ENCODE data around the gene NKX6-1. TPM values are rescaled to one million over a fixed set of nuclear protein-coding genes. Genes with fewer than 3 reads are reported as not detected.

NKX6-1 gene
- total and polyA plus RNA-seq, 9 of the 15 experiments (the other 6 are each of a cell fraction or from before 2014, with no cell fraction given), result not detected

GRCh38 chr4:84481077-84481859 lies 17.8 kb downstream of the NKX6-1 start:
- intact Hi-C loops (cut with micrococcal nuclease) (no loop called here), in situ Hi-C loops (cut with MboI) (no loop called here)
- Histone ChIP-seq H3K27ac (ENCODE audit: extremely low read depth, low read depth, low read length) (no peak overlapping the region), H3K27me3 (ENCODE audit: control insufficient read depth in 2 of 2, insufficient read depth in 2 of 2, low read length in 2 of 2) (peaks cover 2 to 22% of the 10 kb centered on the region in 2 experiments; a peak in 2 of 5 replicates), H4K20me1 (replicated peaks; ENCODE audit: control insufficient read depth, insufficient read depth, low read length) (no peaks in the 10 kb centered on the region), H3K9ac (ENCODE audit: insufficient read depth in 1 of 2, low read depth in 2 of 2, low read length in 2 of 2) (no peak overlapping the region), H3K4me2 (ENCODE audit: insufficient read depth, low read length) (no peak overlapping the region), H3K9me1 (ENCODE audit: control insufficient read depth, insufficient read depth, low read length) (peaks cover 2% of the 10 kb centered on the region), H3K4me3 (no peak overlapping the region), H3K9me3 (replicated peaks; ENCODE audit: control insufficient read depth, insufficient read depth, low read depth, low read length) (no peaks in the 10 kb centered on the region), H3K79me2 (ENCODE audit: control insufficient read depth, insufficient read depth, low read length) (no peaks in the 10 kb centered on the region), H3K4me1 (replicated peaks in 1 of 2; ENCODE audit: control insufficient read depth in 2 of 2, insufficient read depth in 2 of 2, low read length in 2 of 2) (peaks cover 0 to 8% of the 10 kb centered on the region in 2 experiments; a peak in 1 of 5 replicates), H3K36me3 (ENCODE audit: control insufficient read depth, insufficient read depth, low read length) (no peaks in the 10 kb centered on the region), H2AFZ (ENCODE audit: low read depth, low read length) (no peak overlapping the region)
- BruUV-seq (replicated peaks), result no TSS peak
- 33% methylated on average over 41 of the region's 45 CpGs for WGBS (ENCODE audit: insufficient coverage, low coverage, missing lambda C conversion rate)
- no peak for DNase-seq (ENCODE audit: extremely low read depth in 1 of 4, low spot score in 3 of 4)
- ChIA-PET CTCF (ENCODE audit: low intra/inter-chr PET ratio) (no interaction called here), POLR2A (no interaction called here)
- no peak for ATAC-seq
- FAIRE-seq, result no peak
- TF ChIP-seq MECOM (CRISPR knock-in tag; IDR thresholded peaks at IDR 0.05) (no peak), CUX1 (CRISPR knock-in tag; IDR thresholded peaks at IDR 0.05) (no peak), NR2F6 (CRISPR knock-in tag; IDR thresholded peaks at IDR 0.05) (no peak), HNRNPK (IDR thresholded peaks at IDR 0.05; ENCODE audit: low read depth, low read length, poor library complexity, severe bottlenecking) (no peak), ZNF384 (IDR thresholded peaks at IDR 0.05; ENCODE audit: low read depth, low read length) (no peak), LCOR (CRISPR knock-in tag; IDR thresholded peaks at IDR 0.05) (no peak), ZNF507 (tag; conservative IDR thresholded peaks at IDR 0.05) (no peak), TCFL5 (CRISPR knock-in tag; conservative IDR thresholded peaks at IDR 0.05) (no peak), EP400 (IDR thresholded peaks at IDR 0.05) (no peak), MITF (IDR thresholded peaks at IDR 0.05) (no peak), ZBTB33 (CRISPR knock-in tag; IDR thresholded peaks at IDR 0.05) (no peak)
